ENCODE measurements around the gene C16orf96.
"Not testable (repeated sequence)": the region's sequence is repeated elsewhere in the genome, so short reads cannot be mapped to it uniquely, and the experiment has no call there.

The C16orf96 gene

DNA sequence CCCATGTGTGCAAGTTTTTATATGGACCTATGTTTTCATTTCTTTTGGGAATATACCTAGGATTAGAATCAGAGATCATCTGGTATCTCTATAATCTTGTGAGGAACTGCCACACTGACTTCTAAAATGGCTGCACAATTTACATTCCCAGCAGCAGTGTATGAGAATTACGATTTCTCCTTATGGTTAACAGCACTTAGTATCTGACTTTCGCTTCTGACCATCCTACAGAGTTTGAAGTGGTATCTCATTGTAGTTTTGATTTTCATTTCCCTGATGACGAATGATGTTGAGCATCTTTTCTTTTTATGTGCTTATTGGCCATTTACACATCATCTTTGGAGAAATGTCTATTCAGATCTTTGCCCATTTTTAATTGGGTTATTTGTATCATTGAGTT is 10.0 kb downstream of the C16orf96 start:
- no peak for DNase-seq (ENCODE audit: low read depth)

DNA sequence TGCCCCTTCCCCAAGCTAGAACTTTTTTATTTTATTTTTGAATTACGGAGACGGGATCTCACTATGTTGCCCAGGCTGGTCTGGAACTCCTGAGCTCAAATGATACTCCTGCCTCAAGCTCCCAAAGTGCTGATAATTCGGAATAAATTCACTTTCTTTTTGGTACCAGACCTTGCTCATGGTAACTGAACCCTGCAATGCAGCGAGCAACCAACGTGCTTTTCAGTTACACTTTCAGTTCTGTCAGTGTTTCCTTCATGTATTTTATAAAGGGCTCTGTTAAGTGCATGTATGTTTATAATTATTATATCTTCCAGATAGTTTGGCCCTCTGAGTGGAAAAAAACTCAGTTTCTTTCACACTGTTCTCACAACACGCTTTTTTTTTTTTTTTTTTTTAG is 13.9 kb downstream of the C16orf96 start:
- DNase-seq (ENCODE audit: low read depth), result no peak

DNA sequence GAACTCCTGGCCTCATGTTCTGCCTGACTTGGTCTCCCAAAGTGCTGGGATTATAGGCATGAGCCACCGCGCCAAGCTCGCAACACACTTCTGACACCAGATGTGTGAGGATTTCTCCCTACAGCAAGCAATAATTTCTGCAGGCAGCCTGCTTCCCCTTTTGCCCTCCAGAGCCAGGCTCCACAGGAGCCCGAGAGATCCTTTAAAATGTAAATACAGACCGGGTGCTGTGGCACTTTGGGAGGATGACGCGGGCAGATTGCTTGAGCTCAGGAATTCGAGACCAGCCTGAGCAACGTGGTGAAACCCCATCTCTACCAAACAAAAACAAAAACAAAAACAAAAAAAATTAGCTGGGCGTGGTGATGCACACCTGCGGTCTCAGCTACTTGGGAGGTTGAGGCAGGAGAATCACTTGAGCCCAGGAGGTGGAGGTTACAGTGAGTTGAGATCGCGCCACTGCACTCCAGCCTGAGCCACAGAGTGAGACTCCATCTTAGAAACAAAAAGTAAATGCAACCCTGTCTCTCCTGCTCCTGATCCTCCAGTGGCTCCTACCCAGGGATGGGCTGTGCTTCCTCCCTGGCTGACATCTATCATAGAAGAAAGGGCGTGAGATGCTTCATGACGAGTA is 14.7 kb downstream of the C16orf96 start:
- no peak for DNase-seq (ENCODE audit: low read depth)

DNA sequence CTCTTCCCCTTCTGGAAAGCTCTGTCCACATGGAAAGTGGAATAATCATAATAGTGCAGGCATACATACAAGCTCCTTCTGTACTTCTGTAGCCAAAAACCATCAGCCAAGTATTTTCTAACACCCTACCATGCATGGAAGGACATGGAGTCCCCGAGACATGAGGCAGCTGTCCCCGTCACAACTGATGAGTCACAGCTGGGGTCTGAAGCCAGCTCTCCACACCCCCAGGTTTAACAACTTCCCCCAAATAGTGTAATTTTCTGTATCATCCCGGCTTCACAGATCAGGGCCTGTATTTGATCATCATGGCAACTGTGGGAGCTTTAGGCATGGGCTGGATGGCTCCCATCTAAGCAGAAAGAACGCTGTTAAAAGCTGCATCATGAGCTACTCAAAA is 16.6 kb downstream of the C16orf96 start:
- no peak for DNase-seq (ENCODE audit: low read depth)

DNA sequence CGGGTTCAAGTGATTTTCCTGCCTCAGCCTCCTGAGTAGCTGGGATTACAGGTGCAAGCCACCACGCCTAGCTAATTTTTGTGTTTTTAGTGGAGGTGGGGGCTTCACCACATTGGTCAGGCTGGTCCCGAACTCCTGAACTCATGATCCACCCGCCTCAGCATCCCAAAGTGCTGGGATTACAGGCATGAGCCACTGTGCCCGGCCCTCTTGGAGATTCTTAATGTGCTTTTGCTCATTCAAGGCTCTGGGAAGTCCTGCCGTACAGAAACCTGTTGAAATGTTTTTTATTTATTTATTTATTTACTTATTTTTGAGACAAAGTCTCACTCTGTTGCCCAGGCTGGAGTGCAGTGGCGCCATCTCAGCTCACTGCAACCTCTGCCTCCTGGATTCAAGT is 17.8 kb downstream of the C16orf96 start:
- not testable (repeated sequence) for DNase-seq (ENCODE audit: low read depth)

DNA sequence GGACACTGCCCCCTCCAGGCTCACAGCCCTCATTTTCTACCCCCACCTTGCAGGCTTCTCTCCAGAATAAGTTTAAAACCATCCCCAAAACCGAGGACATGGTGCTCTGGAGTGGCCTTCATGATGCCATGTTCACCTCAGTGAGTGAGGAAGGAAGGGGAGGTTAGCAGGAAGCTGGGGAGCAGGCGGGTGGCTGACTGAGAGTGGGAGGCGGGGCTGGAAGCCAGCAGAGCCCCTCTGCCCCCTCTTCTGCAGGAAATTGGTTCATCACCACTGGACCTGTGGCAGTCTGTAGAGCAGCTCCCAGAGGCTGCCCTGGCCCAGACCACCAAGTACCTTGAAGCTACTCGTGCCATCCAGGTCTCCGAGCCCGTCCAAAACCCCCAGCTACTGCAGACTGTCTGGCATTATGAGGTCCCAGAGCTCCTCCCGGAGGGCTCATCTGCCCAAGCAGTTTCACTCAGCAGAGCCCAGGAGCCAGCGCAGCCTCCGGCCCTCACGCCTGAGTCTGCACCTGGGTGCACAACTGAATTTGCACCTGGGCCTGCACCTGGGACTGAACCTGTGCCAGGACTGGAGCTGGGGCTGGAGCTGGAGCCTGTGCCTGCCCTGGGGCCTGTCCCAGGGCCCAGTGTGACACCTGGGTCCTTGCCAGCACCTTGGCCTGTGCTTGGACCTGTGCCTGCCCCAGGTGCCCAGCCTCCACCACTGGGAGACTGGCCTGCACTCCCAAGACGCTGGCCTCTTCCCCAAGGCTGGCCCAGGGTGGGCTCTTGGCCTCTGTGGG is 19.0 kb downstream of the C16orf96 start:
- no peak for DNase-seq (ENCODE audit: low read depth)

DNA sequence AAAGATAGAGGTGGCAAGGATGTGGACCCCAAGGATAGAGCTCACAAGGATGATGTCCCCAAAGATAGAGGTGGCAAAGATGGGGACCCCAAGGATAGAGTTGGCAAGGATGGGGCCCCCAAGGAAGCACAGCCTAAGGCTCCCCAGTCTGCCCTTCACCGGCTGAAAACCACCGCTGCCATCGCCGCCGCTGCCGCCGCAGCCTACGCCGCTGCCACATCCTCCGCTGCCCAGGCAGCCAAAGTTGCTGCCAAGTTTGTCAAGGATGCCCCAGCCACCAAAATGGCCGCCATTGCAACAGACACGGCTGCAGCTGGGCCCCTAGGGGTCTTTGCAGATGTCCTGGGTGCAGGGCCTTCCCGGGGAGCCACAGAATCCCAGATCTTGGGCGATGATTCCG is 19.9 kb downstream of the C16orf96 start:
- no peak for DNase-seq (ENCODE audit: low read depth)

DNA sequence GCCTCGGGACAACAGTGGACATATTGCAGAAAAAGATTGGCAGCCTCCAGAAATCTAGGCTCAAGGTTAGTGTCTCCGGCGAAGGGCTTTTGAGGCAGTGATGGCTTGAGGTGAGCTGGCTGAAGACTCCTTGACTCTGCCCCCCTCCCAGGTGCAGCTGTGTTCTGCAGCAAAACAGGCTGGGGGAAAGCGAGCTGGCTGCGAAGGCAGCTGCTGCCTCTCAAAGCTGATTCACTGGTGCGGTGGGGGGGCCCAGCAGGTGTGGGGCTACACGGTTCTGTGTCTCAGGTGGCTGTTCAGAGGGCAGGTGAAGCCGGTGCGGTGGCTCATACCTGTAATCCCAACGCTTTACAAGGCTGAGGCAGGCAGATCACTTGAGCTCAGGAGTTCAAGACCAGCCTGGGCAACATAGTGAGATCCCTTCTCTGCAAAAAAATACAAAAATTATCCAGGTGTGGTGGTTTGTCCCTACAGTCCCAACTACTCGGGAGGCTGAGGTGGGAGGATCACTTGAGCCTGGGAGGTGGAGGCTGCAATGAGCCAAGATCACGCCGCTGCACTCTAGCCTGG is 22.9 kb downstream of the C16orf96 start:
- no peak for DNase-seq (ENCODE audit: low read depth)

DNA sequence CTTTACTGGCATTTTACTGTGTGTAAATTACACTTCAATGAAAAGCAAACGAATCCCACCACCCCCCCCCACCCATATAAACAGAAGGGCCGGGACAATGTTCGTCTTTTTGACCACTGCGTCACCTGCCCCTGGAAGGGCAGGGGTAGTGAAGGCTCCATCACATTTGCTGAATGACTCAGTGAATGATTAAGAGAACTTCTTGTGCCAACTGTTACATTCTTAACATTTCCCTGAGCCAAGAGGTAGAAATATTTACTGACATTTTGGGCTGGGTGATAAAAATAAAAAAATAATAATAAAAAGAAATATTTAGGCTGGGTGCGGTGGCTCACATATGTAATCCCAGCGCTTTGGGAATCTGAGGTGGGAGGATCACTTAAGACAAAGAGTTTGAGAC is 24.1 kb downstream of the C16orf96 start:
- no peak for DNase-seq (ENCODE audit: low read depth)

DNA sequence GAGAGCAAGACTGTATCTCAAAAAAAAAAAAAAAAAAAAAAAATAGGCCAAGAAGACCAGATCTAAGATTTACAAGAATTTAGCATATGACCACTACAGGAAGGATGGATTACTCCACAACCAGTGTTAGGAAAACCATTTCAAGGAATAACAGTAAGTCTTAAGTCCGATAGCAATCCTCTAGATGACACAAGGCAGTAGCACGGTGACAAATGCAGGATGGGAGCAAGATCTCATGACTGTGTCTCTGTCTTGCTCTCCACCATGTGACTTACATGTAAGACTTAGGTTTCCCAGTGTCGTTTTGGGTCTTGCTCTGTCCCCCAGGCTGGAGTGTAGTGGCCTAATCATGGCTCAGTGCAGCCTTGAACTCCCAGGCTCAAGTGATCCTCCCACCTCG is 27.8 kb downstream of the C16orf96 start:
- no peak for DNase-seq (ENCODE audit: low read depth)

DNA sequence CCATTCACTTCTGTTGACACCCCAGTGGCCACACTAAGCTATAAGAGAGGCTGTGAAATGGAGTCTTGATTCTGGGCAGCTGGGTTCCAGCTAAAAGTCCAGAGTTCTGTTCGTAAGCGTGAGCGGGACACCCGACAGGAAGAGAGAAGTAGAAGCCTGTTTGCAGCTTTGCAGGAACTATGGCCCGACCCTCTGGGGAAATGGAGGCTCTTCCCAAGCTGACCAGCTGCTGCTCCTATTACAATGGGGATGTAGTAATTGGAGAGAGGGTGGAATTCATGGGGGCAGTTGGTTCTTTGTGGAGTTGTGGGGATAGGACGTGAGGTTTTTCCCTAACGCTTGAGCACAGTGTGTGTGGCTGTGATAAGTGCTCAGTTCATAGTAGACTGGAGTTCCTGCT is 30.2 kb downstream of the C16orf96 start:
- no peak for DNase-seq (ENCODE audit: low read depth)

DNA sequence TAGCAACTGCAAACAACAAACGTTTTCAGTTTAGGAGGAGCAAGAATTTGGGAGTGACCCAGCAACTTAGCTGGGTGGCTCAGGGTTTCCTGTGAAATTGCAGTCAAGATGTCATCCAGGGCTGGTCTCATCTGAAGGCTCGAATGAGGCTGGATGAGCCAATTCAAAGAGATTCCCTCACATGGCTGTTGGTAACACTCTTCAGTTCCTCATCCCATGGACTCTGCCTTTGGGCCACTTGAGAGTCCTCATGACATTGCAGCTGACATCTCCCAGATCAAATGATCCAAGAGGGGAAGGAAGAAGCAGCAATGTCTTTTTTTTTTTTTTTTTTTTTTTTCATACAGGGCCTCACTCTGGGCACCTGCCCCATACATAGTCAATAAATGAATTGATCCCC is 32.2 kb downstream of the C16orf96 start:
- DNase-seq (ENCODE audit: low read depth), result no peak

DNA sequence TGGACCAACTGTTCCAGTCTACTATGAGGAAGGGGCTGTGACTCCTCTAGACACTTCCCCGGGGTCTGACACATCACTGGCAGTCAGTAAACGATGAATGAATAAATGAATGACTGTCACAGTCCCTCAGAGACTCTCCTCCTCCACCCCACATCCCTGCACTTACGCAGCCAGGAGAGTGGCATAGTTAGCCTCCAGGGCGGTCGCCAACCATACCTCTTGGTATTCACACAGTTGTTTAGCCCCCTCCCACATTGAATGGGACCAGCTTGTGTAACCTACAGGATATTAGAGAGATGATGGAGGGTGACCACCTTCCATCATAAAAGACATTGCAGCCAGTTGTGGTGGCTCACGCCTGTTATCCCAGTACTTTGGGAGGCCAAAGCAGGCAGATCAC is 32.8 kb downstream of the C16orf96 start:
- DNase-seq (ENCODE audit: low read depth), result no peak

DNA sequence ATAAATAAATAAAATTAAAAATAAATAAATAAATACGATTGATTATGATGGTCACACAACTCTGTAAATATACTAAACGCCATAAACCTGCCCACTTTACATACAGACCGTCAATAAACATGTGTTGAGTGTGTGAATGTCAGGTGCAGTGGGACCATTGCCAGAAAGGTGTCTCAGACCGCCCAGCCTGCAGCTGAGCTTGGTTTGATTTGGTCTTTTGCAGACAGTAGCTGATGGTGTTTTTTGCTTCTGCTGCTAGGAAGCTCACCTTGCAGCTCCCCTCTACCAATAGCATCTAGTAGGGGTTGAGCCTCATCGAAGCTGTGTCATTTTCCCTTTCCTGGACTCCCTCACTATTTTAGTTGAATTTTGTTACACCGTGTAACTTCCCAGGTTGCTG is 35.1 kb downstream of the C16orf96 start:
- no peak for DNase-seq (ENCODE audit: low read depth)

DNA sequence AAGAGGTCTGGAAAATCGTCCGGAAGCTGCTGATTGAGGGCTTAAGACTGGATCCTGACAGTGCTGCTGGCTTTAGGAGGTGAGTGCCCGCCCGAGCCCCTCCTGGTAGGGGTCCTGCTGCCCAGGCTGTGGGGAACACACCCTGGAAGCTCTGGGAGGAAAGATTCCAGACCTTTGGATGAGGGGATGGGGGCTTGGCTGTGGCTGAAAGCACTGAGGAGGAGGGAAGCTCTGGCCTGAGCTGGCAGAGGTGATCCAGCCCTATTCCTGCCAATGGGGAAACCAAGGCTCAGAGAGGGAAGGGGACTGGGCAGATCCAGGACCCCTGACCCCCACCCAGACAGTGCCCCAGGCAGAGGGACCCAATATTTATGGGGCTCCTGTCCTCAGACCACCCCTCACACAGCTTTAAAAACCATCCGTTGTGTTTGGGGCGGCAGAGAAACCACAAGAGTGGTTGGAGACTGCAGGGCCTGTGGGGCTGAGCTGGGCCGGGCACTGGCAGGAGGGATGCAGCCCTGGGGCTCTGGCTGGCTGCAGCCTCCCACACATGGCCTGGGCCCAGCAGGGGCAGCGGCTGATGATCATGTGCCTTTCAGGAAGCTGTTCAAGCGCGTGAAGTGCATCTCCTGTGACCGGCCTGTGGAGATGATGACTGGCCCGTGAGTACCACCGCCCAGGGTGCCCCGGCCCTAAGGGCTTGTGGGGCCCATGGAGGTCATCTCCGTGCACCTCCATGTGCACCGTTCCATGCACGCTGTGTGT is 35.7 kb downstream of the C16orf96 start:
- DNase-seq (ENCODE audit: low read depth), result no peak

DNA sequence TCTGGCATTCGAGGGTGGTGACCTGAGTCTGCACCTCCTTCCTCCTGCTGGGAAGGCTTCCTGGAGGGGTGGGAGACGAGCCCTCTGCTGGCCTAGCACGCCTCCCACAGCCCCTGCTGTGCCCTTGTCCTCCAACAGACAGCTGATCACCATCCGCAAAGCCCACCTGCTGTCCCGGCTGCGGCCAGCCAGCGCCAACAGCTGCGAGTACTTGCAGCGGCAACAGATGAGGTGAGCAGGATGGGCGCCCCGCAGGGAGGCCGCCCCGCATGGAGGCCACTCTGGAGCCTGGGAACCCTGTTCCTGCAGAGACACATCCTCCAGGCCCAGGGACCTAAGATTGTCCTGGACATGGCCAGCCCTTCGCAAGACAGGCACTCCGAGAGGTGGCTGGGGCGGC is 36.9 kb downstream of the C16orf96 start:
- DNase-seq (ENCODE audit: low read depth), result no peak

DNA sequence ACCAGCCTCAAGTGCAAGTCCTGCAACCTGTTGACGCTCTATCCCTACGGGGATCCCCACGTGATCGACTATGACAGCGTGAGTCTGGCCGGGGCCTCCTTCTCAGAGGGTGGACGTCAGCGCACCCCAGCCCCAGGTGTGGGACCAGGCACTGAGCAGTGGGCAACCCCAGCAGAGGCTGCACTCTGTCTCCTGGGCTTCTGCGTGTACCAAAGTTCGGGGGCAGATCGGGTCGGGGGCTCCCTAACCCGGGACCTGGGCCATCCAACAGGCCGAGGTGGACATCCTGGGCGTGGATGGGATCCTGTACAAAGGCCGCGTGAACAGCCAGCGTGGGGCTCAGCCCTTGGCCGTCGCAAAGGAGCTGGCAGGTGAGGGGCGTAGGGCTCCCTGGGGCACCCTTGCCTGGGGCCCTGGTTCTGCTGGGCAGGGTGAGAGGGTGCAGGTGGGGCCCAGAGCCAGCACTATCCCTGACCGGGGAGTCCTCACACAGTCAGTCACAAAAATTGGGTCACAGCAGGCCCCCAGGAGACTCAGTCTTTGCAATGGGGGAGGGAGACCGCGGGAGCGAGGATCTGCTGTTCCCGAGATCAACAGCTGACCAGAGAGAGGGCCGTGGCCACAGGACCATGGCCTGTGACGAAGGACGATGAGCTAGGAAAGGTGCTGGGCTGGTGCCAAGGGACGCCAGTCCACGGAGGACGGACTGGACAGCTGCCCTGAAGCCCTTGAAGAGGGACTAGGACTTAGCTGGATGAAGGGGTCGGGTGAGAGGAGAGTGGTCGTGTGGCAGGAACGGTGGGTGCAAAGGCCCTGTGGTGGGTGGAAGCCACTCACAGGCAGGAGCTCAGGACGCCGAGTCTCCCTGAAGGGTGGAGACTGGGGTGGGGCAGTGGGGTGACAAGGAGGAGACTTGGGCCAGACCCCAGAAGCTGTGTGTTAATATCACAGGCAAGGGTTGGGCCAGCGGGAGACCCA is 38.6 kb downstream of the C16orf96 start:
- no peak for DNase-seq (ENCODE audit: low read depth)

DNA sequence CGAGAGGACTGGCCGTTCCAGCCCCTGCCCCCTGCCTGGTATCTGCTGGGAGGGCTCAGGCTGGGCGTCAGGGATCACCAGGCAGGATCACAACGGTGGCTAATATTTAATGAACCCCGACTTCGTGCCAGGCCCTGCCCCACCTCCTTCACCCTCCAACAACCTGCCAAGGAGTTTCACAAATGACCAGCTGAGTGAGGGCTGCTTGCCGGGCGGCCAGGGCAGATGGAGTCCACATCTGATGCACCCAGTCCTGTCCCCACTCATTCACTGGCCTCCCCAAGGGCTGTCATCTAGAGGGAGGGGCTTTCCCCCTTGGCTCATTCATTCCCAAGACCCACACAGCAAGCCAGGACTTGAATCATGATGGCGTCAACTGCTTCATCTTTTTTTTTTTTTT is 41.0 kb downstream of the C16orf96 start:
- DNase-seq (ENCODE audit: low read depth), result no peak

DNA sequence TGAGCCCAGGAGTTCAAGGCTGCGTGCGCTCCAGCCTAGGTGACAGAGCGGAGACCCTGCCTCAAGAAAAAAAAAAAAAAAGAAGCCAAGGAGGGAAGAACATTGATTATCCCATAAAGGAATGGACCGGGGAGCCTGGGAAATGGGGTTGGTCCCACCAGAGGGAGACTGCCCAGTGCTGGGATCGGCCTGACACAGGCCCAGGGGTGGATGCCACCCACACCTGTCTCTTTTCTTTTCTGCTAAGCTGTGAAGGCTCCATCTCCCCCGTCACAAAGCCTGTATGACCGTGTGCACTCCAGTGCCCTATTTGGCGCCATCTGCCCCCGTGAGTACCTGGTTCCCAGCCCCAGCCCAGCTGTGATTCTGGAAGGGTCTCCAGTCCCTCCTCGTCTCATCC is 42.9 kb downstream of the C16orf96 start:
- no peak for DNase-seq (ENCODE audit: low read depth)

DNA sequence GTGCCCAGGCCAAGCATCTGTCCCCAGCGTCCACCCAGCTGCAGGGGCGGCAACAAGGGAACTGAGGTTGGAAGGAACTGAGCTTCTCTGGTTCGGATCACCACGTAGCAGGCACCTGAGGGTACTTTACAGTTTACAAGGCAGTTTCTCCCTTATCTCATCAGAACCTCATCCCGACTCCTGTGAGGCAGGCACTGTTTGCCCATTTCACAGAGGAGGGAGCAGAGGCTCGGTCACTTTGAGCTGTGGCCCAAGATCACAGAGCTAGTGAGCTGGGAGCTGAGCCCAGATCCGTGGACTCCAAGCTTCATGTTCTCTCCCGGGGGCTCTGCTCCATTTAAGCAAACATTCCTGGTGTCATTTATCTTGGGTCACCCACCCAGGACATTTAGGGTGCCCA is 43.4 kb downstream of the C16orf96 start:
- DNase-seq (ENCODE audit: low read depth), result no peak

DNA sequence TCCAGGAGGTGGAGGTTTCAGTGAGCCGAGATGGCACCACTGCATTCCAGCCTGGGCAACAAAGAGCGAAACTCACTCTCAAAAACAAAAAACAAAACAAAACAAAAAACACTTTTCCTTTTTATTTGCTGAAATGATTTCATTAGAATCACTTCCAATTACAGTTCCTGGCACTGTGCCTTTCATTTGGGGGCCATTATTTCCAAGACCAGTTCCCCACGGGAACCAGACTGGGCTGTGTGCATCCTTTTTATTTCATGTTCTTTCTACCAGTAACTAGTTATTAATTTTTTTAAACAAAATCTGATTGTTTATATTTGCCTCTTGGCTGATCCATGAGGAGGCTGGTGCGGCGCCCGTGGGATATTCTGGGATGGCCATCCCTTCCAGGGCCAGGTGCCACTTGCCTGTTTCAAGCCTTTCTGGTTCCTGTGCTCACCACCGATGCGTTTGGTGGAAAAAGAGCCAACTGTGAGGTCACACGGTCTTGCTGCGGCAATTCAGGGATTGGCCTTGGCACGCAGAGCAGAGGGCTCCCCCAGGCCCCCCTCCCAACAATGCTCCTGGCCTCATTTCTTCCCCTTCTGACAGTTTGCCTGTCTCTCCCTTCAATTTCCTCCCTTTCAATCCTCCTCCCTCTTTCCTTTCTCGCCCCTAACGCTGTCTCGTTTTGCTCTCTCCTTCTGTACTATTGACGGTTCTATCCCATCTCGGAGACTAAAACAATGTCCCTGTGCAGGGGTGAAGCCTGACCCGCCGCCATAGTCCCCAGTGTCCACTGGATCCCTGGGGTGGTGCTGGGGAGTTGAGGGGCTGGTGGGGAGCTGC is 45.1 kb downstream of the C16orf96 start:
- DNase-seq (ENCODE audit: low read depth), result no peak

Data from stimulated activated CD8-positive, alpha-beta memory T cell treated with anti-CD3 and anti-CD28 coated beads, Interleukin-15, amount 100 ng/mL, for 1 hour (primary cell).